OCI-LY1 (cell line): ENCODE data around the gene SRPRA.

Source experiments
- CTCF ChIP-seq: fragments of 200-600 bp; sonication (generic), shearing (Covaris generic); IDR thresholded peaks from 2 replicates; pipeline ENCODE4 v1.5.1; 2017; ENCODE audit warnings: mild to moderate bottlenecking, antibody characterized with exemption, low read length, moderate library complexity, mixed read lengths
- EZH2 ChIP-seq: fragments of 200-600 bp; sonication (generic), shearing (Covaris generic); IDR thresholded peaks from 2 replicates; pipeline ENCODE4 v1.8.0; 2017; ENCODE audit warnings: borderline replicate concordance, mixed run types, mild to moderate bottlenecking, antibody characterized with exemption, low read length, moderate library complexity, mixed read lengths

DNA sequence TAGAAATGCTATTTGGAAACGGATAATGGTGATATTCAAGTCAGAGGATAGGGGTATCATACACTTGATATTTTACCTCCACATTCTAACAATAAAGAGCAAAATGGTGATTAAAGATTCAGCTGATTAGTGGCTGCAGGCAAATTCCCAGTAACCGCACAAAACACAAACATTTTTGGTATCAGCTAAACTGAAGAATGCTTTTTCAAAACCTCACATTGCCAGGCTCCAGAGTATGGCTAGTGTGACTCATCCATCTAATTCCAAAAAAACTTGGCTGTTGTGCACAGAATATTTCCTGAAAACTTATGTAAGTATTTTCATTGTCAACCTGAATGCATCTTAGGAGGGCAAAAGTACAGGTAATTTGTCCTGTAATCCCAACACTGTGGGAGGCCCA lies 10.9 kb downstream of the SRPRA start:
- no peak for TF ChIP-seq CTCF
- no peak for TF ChIP-seq EZH2
